Ovary (tissue), 9 donors: ENCODE results near the gene AKNAD1. TPM values are rescaled to one million over a fixed set of nuclear protein-coding genes. Genes with fewer than 3 reads are reported as not detected.

Experiments used
- DNase-seq, 5 donors: peaks; one replicate each; pipeline ENCODE4 v3.0.0-alpha.2; 2019 to 2020
- H3K27ac ChIP-seq, 2 donors: fragments of 200-600 bp; one replicate each; pipeline versions ENCODE4 v1.5.1 to v1.8.0; 2019 to 2022
- H3K27me3 ChIP-seq: fragments of 200-600 bp; one replicate; pipeline ENCODE4 v1.8.0; 2022
- H3K36me3 ChIP-seq: fragments of 200-600 bp; sonication (generic); one replicate; pipeline ENCODE4 v1.5.1; 2019
- H3K4me1 ChIP-seq: one replicate; pipeline ENCODE4 v1.8.1; 2013; ENCODE audit warnings: mild to moderate bottlenecking, moderate library complexity; ENCODE audit not compliant: insufficient read depth
- H3K4me3 ChIP-seq: fragments of 200-600 bp; sonication (generic); one replicate; pipeline ENCODE4 v1.5.1; 2017
- H3K9me3 ChIP-seq, 2 donors: fragments of 200-600 bp in 1 of 2; sonication (generic) in 1 of 2; one replicate each; pipeline versions ENCODE4 v1.5.1 to v1.8.1; 2013 to 2019; ENCODE audit warnings: mild to moderate bottlenecking in 1 of 2, moderate library complexity in 1 of 2
- EP300 ChIP-seq: sonication (generic); formaldehyde crosslinking; IDR thresholded peaks from one replicate; pipeline ENCODE4 v1.6.1; 2017; ENCODE audit warnings: antibody characterized with exemption
- POLR2A ChIP-seq: fragments of 450-650 bp; IDR thresholded peaks from one replicate; pipeline ENCODE4 v1.6.1; 2017; ENCODE audit warnings: antibody characterized with exemption, mild to moderate bottlenecking, moderate library complexity
- WGBS, 3 donors: extraction: QIAGEN DNeasy Blood & Tissue Kit in 1 of 3; methylation state at CpG; one replicate each; pipeline versions ENCODE4 v1.1.5 to v1.1.7; 2013 to 2017; 5-methylcytosine and 5-hydroxymethylcytosine counted together
- intact Hi-C, 4 donors: fragments of 100-400 bp; cut with DNase I; formaldehyde crosslinking; loops; one replicate each; pipeline versions ENCODE4 v1.11.0 to v1.15.1; 2022 to 2023
- polyA plus RNA-seq, 2 donors: library from polyadenylated mRNA; stranded (reverse); fragments of 200-250 nt in 1 of 2; fragments of 350-450 nt in 1 of 2; fragmentation: Illumina TruSeq in 1 of 2; extraction: RNeasy Lipid Tissue Mini Kit (QIAGEN cat#74804) in 1 of 2; gene quantifications; one replicate each; pipeline ENCODE4 v1.2.3, GENCODE V29; 2013 to 2014
- total RNA-seq, 7 donors: library from RNA; depleted of rRNA in 2 of 7; stranded (reverse); fragments of >200 nt in 2 of 7; fragmentation: NEBNext Ultra II Directional in 3 of 7; extraction: Animal tissue kit (Norgen Biotek cat#: 25700) in 3 of 7; gene quantifications; one replicate each; pipeline versions ENCODE4 v1.1.0 to v1.2.4, GENCODE V29; 2016 to 2023
- TF ChIP-seq, protein P1 (sequence below), 3 donors: fragments of 450-650 bp in 2 of 3; fragments of 200-600 bp in 1 of 3; IDR thresholded peaks; one replicate each; pipeline versions ENCODE4 v1.5.1 to v1.8.0; 2016 to 2022; ENCODE audit warnings: antibody characterized with exemption in 3 of 3, mild to moderate bottlenecking in 1 of 3
- donor health status: DM: no; HTN: no; CAD: no; lungs with moderate emphysema.
- donor health status: DM: no; HTN: no; CAD: no.
- donor health status: Bipolar disorder and iron deficiency.
- donor health status: DM: yes; HTN: yes; CAD: no.
- donor health status: DM: no; HTN: no; CAD: no.
- donor health status: DM: yes; HTN: yes; CAD: no.

Gene AKNAD1
- total and polyA plus RNA-seq, 9 donors, result 0.08 to 0.20 TPM; not detected in 7

DNA sequence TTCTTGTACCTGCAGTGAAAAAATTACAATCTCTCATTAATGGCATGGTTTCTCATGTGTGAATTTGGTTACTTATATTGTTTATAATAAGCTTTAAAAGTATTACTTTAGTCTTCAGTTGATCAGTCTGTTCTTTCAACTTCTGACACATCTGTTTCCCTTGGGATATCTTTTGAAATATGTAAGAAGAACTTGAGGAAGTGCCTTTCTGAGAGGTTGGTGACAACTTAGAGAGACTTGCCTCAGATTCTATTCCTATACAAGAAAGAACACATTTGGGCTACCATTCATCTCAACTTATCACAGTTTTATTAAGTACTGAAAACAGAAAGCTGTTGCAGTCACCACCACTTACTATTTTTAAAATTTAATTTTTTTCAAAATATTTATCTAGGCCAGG lies 8.1 kb downstream of the AKNAD1 start:
- no peak overlapping the region for H3K4me3 ChIP-seq
- intact Hi-C loops, result no loop called here
- H3K27me3 ChIP-seq, result no peaks in the 10 kb centered on the region
- H3K27ac ChIP-seq, result no peak overlapping the region
- no peaks in the 10 kb centered on the region for H3K9me3 ChIP-seq
- no peaks in the 10 kb centered on the region for H3K36me3 ChIP-seq
- TF ChIP-seq EP300 (no peak), POLR2A (no peak)
- TF ChIP-seq, protein P1, sequence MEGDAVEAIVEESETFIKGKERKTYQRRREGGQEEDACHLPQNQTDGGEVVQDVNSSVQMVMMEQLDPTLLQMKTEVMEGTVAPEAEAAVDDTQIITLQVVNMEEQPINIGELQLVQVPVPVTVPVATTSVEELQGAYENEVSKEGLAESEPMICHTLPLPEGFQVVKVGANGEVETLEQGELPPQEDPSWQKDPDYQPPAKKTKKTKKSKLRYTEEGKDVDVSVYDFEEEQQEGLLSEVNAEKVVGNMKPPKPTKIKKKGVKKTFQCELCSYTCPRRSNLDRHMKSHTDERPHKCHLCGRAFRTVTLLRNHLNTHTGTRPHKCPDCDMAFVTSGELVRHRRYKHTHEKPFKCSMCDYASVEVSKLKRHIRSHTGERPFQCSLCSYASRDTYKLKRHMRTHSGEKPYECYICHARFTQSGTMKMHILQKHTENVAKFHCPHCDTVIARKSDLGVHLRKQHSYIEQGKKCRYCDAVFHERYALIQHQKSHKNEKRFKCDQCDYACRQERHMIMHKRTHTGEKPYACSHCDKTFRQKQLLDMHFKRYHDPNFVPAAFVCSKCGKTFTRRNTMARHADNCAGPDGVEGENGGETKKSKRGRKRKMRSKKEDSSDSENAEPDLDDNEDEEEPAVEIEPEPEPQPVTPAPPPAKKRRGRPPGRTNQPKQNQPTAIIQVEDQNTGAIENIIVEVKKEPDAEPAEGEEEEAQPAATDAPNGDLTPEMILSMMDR (IDR thresholded peaks at IDR 0.05), result no peak
- H3K4me1 ChIP-seq, result peaks cover 7% of the 10 kb centered on the region
- DNase-seq, result no peak

DNA sequence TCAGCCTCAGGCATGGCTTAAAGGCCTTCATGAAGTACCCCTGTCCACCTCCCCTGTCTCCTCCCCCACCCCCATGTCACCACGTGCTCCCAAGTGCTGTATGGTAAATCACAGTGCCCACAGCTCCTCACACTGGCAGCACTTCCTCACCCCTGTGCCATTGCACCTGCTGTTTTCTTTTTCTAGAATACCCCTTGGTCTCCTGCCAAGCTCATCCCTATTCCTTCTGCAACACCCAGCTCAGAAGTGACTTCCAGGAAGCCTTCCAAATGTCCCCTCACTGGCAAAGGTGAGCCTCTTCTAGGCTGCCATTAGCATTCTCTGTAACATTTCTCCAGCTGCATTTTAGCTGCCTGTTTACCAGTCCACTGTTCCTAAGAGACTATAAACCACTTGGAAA lies 9.4 kb downstream of the AKNAD1 start:
- 82 to 91% (median 90%) methylated on average over 1 of the region's 1 CpG for WGBS, 3 donors
- no peak overlapping the region for H3K27ac ChIP-seq
- H3K27me3 ChIP-seq, result no peaks in the 10 kb centered on the region

DNA sequence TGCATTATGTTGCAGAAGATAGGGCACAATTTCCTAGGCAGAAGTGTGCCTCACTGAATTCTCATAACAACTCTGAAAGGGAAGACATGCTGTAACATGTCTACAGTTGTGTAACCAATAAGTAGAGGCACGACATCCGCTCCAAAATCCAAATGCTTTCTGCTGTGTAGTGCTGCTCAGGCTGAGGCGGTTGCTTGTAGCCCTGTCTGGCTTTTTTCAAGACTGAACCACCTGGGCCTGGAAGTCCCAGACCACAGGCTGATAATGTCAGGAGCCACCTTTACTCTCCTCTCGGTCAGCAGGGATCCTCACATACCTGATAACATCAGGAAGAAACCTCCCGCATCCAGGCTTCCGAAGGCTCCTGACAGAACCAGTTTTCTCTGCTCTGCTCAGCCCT lies 10.9 kb downstream of the AKNAD1 start:
- Histone ChIP-seq H3K36me3 (no peaks in the 10 kb centered on the region), H3K9me3 (no peaks in the 10 kb centered on the region), H3K4me1 (no peaks in the 10 kb centered on the region), H3K4me3 (no peak overlapping the region), H3K27me3 (no peaks in the 10 kb centered on the region), H3K27ac (no peak overlapping the region)
- intact Hi-C loops, result loop anchor here in 1 of 4 donors (2.0 kb wide), 1 partner anchor 55 kb away; no protein-coding TSS in a partner anchor
- TF ChIP-seq POLR2A (no peak), EP300 (no peak)
- TF ChIP-seq, protein P1 (IDR thresholded peaks at IDR 0.05), result no peak
- DNase-seq, result no peak
- 89 to 91% (median 90%) methylated on average over 6 of the region's 6 CpGs for WGBS, 3 donors

More for the DNA sequence above, 9.4 kb downstream of the AKNAD1 start:
- Histone ChIP-seq H3K4me1 (peaks cover 7% of the 10 kb centered on the region), H3K36me3 (no peaks in the 10 kb centered on the region), H3K9me3 (no peaks in the 10 kb centered on the region), H3K4me3 (no peak overlapping the region)
- no peak for DNase-seq
- intact Hi-C loops, result no loop called here
- no peak for TF ChIP-seq EP300
- TF ChIP-seq, protein P1 (IDR thresholded peaks at IDR 0.05), result no peak
- no peak for TF ChIP-seq POLR2A

DNA sequence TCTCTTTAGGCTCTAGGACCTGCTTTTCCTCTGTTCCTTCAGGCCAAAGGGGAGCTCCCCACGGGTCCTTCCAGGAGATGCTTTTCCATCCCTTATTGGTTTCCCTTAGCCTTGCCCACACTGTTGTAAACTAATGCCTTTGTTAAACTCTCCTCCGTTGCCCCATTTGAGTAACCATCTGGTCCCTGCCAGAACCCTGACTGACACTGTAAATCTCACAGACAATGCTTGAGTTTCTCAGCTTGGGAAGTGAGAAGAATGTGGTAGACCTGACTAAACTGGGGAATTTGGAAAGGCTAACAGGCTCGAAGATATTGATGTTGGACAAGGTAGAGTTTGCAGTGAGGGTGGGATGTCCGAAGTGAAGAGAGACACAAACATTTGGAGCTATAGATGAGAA lies 11.4 kb downstream of the AKNAD1 start:
- TF ChIP-seq POLR2A (no peak), EP300 (no peak)
- TF ChIP-seq, protein P1 (IDR thresholded peaks at IDR 0.05), result no peak
- H3K9me3 ChIP-seq, result no peaks in the 10 kb centered on the region
- DNase-seq, result no peak
- no peaks in the 10 kb centered on the region for H3K4me1 ChIP-seq
- no peaks in the 10 kb centered on the region for H3K36me3 ChIP-seq
- WGBS, 3 donors, result 74 to 76% (median 75%) methylated on average over 4 of the region's 4 CpGs
- no peak overlapping the region for H3K4me3 ChIP-seq
- H3K27ac ChIP-seq, result no peak overlapping the region
- intact Hi-C loops, result loop anchor here in 1 of 4 donors (2.0 kb wide), 1 partner anchor 55 kb away; no protein-coding TSS in a partner anchor
- H3K27me3 ChIP-seq, result no peaks in the 10 kb centered on the region
